Fibroblast of lung (primary cell): Measurements from ENCODE around the gene KYAT1.
"Not testable (repeated sequence)": the region's sequence is repeated elsewhere in the genome, so short reads cannot be mapped to it uniquely, and the experiment has no call there.

ENCODE experiments used
- CTCF ChIP-seq, 2 donors: IDR thresholded peaks in 1 of 2; conservative IDR thresholded peaks in 1 of 2; 1 replicate in 1 of 2; 2 replicates in 1 of 2; pipeline ENCODE4 v1.5.1; 2011 to 2012; ENCODE audit warnings: low read length in 2 of 2, control low read depth in 1 of 2, inconsistent platforms in 1 of 2, low read depth in 1 of 2, mild to moderate bottlenecking in 1 of 2
- EZH2 ChIP-seq: IDR thresholded peaks from 2 replicates; pipeline ENCODE4 v1.5.1; 2012; ENCODE audit warnings: low read length, control low read depth, mild to moderate bottlenecking; ENCODE audit errors: missing control alignments

- TF ChIP-seq EZH2; CTCF (conservative IDR thresholded peaks at IDR 0.05 in 1 of 2, IDR thresholded peaks at IDR 0.05 in 1 of 2; ENCODE audit: low read depth in 1 of 2, low read length in 2 of 2): not testable (repeated sequence)
These were observed 38.6 kb downstream of the KYAT1 start for GRCh38 chr9:128843171-128843570.
